HEK293 (cell line): Measurements from ENCODE around the gene IKZF1.

Experiments
- CTCF ChIP-seq: fragments of 450-650 bp; formaldehyde crosslinking; IDR thresholded peaks from 2 replicates; pipeline ENCODE4 v1.5.1; 2016; ENCODE audit warnings: missing biosample characterization, missing genetic modification characterization
- SCRT1 ChIP-seq: fragments of 450-650 bp; formaldehyde crosslinking; IDR thresholded peaks from 2 replicates; pipeline ENCODE4 v1.5.1; 2016; ENCODE audit warnings: missing biosample characterization, missing genetic modification characterization, borderline replicate concordance
- ZBTB26 ChIP-seq: fragments of 450-650 bp; formaldehyde crosslinking; optimal IDR thresholded peaks from 2 replicates; pipeline ENCODE3; 2016; ENCODE audit warnings: missing biosample characterization, mild to moderate bottlenecking, missing genetic modification characterization
- ZIC2 ChIP-seq: fragments of 450-650 bp; formaldehyde crosslinking; IDR thresholded peaks from 2 replicates; pipeline ENCODE4 v1.5.1; 2016; ENCODE audit warnings: missing biosample characterization, missing genetic modification characterization
- ZNF121 ChIP-seq: fragments of 450-650 bp; formaldehyde crosslinking; IDR thresholded peaks from 2 replicates; pipeline ENCODE4 v1.5.1; 2016; ENCODE audit warnings: missing biosample characterization, missing genetic modification characterization
- ZNF138 ChIP-seq: fragments of 450-650 bp; formaldehyde crosslinking; IDR thresholded peaks from 2 replicates; pipeline ENCODE4 v1.5.1; 2016; ENCODE audit warnings: missing biosample characterization, missing genetic modification characterization, borderline replicate concordance
- ZNF146 ChIP-seq: fragments of 450-650 bp; formaldehyde crosslinking; IDR thresholded peaks from 2 replicates; pipeline ENCODE4 v1.5.1; 2016; ENCODE audit warnings: missing biosample characterization, missing genetic modification characterization
- ZNF324 ChIP-seq: fragments of 450-650 bp; formaldehyde crosslinking; IDR thresholded peaks from 2 replicates; pipeline ENCODE4 v1.5.1; 2016; ENCODE audit warnings: missing biosample characterization, missing genetic modification characterization
- ZNF621 ChIP-seq: fragments of 450-650 bp; formaldehyde crosslinking; IDR thresholded peaks from 2 replicates; pipeline ENCODE4 v1.5.1; 2017; ENCODE audit warnings: missing biosample characterization, missing genetic modification characterization
- TF ChIP-seq, protein P1 (sequence below): fragments of 450-650 bp; formaldehyde crosslinking; IDR thresholded peaks from 2 replicates; pipeline ENCODE4 v1.5.1; 2016; ENCODE audit warnings: missing biosample characterization, missing genetic modification characterization
- TF ChIP-seq, protein P2 (sequence below): fragments of 450-650 bp; formaldehyde crosslinking; IDR thresholded peaks from 2 replicates; pipeline ENCODE4 v1.5.1; 2016; ENCODE audit warnings: missing biosample characterization, missing genetic modification characterization, low read depth

DNA sequence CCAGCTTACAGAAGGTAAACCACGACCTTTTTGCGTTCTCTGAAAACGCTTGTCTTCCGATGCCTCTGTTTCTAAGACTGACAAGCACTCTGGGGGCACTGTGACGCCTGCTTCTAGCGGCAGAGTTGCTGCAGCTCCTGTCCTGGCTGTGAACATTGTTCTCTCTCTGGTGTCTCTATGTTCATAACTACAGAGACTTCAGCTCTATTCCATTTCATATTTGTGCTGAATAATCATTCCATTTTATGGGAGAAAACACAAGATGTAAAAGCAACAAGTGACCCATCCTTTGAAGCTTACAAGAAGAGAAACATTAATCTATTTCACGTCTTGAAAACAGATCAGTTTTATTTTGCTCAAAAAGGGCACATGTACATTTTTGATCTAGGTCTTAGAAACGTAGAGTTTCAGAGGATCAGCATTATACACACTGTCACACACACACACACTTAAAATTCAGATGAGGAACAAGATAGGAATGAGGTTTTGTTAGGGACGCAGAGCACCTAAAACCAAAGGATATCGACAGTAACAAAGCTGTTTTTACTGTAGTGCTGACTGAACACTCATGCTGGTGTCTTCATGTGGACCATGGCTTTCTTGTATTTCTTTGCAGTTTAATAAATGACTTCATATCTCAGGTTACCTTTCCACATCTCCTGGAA, 3.0 kb downstream of the IKZF1 start:
- TF ChIP-seq ZNF621 (tag by site-specific recombination) (no peak), ZNF138 (tag by site-specific recombination) (no peak), ZBTB26 (tag by site-specific recombination) (no peak), ZNF121 (tag by site-specific recombination) (no peak), CTCF (tag by site-specific recombination) (no peak), ZIC2 (tag by site-specific recombination) (no peak), SCRT1 (tag by site-specific recombination) (no peak), ZNF146 (tag by site-specific recombination) (no peak), ZNF324 (tag by site-specific recombination) (no peak)
- TF ChIP-seq, protein P1, sequence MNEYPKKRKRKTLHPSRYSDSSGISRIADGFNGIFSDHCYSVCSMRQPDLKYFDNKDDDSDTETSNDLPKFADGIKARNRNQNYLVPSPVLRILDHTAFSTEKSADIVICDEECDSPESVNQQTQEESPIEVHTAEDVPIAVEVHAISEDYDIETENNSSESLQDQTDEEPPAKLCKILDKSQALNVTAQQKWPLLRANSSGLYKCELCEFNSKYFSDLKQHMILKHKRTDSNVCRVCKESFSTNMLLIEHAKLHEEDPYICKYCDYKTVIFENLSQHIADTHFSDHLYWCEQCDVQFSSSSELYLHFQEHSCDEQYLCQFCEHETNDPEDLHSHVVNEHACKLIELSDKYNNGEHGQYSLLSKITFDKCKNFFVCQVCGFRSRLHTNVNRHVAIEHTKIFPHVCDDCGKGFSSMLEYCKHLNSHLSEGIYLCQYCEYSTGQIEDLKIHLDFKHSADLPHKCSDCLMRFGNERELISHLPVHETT: no peak
- TF ChIP-seq, protein P2, sequence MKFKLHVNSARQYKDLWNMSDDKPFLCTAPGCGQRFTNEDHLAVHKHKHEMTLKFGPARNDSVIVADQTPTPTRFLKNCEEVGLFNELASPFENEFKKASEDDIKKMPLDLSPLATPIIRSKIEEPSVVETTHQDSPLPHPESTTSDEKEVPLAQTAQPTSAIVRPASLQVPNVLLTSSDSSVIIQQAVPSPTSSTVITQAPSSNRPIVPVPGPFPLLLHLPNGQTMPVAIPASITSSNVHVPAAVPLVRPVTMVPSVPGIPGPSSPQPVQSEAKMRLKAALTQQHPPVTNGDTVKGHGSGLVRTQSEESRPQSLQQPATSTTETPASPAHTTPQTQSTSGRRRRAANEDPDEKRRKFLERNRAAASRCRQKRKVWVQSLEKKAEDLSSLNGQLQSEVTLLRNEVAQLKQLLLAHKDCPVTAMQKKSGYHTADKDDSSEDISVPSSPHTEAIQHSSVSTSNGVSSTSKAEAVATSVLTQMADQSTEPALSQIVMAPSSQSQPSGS (tag by site-specific recombination): no peak
